Memory B cell (primary cell): Measurements from ENCODE around the gene PSG1.
"Not testable (repeated sequence)": the region's sequence is repeated elsewhere in the genome, so short reads cannot be mapped to it uniquely, and the experiment has no call there.

Experiments
- ATAC-seq: fragments of 150-1000 bp; cut with Tn5 transposase; 2 replicates; pipeline ENCODE4 v1.10.0; 2021; ENCODE audit warnings: low read depth, mild to moderate bottlenecking, moderate library complexity
- DNase-seq, 2 donors: peaks; one replicate each; pipeline ENCODE4 v3.0.0; 2022; ENCODE audit warnings: low spot score in 2 of 2
- H3K27ac Mint-ChIP-seq: one replicate; pipeline ENCODE4 v1.8.0; 2022; ENCODE audit warnings: mild to moderate bottlenecking, moderate library complexity, mixed read lengths
- H3K27me3 Mint-ChIP-seq: one replicate; pipeline ENCODE4 v1.8.0; 2022; ENCODE audit warnings: mixed read lengths
- H3K36me3 Mint-ChIP-seq: one replicate; pipeline ENCODE4 v1.8.0; 2022; ENCODE audit warnings: mild to moderate bottlenecking, mixed read lengths
- H3K4me1 Mint-ChIP-seq: one replicate; pipeline ENCODE4 v1.8.0; 2022; ENCODE audit warnings: mixed read lengths
- H3K4me3 Mint-ChIP-seq: one replicate; pipeline ENCODE4 v1.8.0; 2022; ENCODE audit warnings: mild to moderate bottlenecking, moderate library complexity, mixed read lengths
- H3K9me3 Mint-ChIP-seq: one replicate; pipeline ENCODE4 v1.8.0; 2022; ENCODE audit warnings: mixed read lengths

Gene PSG1

DNA sequence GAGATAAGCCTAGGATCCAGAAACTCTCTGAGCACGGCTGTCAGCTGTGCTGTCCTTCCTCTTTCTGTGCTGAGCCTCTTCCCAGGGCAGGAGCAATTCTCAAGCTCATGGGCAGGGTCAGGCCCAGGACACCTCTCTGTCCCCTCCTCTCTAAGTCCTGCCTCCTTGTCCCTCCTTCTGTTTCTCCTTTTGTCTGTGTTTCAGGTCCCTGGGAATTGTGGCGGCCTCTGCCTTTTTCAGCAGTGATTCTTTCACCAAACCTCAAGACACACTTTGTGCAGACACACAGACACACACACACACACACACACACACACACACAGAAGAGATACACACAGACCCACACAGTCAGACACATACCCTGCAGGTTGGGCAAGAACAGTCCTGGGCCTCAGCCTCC is at the start of gene PSG1:
PSG1 (minus strand) TSS at position 101 of the 400 bp plus-strand sequence. CDS start 132 bp downstream, outside the sequence.
- Mint-ChIP-seq H3K36me3 (no peaks in the 10 kb centered on the region), H3K9me3 (peaks cover 4% of the 10 kb centered on the region), H3K4me3 (no peak within 1 kb of the TSS), H3K27me3 (peaks cover 8% of the 10 kb centered on the region), H3K27ac (no peak within 1 kb of the TSS), H3K4me1 (no peaks in the 10 kb centered on the region)
- DNase-seq (no peak), ATAC-seq (no peak)

DNA sequence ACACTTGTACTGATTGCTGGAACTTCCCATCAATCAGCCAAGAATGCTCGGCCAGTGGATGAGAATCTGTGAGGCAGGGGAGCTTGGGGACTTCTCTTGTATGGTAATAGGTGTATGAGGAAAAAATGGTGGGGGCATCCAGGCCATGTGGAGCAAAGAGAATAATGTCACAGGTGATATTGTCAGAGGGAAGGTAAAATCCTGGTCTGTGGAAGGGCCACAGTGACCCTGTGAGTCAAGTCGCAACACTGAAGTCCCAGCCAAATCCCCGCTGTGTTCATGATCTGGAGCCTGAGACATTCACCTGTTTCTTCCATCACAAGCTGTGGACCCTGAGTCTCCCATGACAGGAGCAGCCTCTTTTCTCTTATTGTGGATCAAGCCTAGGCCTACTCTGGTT is 49.4 kb upstream of the PSG1 start:
- Mint-ChIP-seq H3K4me1 (no peaks in the 10 kb centered on the region), H3K9me3 (no peaks in the 10 kb centered on the region), H3K4me3 (no peak overlapping the region), H3K36me3 (no peaks in the 10 kb centered on the region), H3K27ac (no peak overlapping the region), H3K27me3 (no peaks in the 10 kb centered on the region)
- no peak for DNase-seq
- ATAC-seq = no peak

DNA sequence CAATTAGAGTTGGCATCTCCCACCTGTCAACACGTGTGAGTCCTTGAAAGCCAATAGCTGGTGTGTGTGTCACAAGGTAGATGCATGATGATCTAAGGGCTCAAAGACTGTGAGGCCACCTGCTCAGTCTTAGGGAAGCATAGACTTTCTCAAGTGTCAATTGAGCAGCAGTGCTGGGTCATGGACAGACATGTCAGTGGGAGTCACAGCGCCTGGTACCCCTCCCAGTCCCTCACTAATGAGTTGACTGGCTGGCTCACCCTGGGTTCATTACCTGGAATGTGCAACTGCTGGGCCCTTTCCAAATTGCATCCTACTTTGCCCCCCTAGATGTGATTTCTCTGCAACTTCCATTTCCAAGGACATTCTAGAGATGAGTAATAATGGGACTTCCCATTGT is 47.3 kb upstream of the PSG1 start:
- no peaks in the 10 kb centered on the region for H3K27me3 Mint-ChIP-seq
- H3K9me3 Mint-ChIP-seq = no peaks in the 10 kb centered on the region
- no peak for DNase-seq
- H3K4me3 Mint-ChIP-seq = no peak overlapping the region
- no peak overlapping the region for H3K27ac Mint-ChIP-seq
- H3K4me1 Mint-ChIP-seq = no peaks in the 10 kb centered on the region
- ATAC-seq = no peak
- H3K36me3 Mint-ChIP-seq = no peaks in the 10 kb centered on the region

DNA sequence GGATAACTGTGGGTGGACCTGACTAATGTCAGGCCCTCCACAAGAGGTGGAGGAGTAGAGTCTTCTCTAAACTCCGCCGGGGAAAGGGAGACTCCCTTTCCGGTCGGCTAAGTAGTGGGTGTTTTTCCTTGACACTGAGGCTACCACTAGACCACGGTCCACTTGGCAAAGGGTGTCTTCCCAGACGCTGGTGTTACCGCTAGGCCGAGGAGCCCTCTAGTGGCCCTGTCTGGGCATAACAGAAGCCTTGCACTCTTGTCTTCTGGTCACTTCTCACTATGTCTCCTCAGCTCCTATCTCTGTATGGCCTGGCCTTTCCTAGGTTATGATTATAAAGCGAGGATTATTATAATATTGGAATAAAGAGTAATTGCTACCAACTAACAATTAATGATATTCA is 43.6 kb upstream of the PSG1 start:
- H3K9me3 Mint-ChIP-seq, H3K4me1 Mint-ChIP-seq, H3K27ac Mint-ChIP-seq, H3K4me3 Mint-ChIP-seq, DNase-seq, H3K27me3 Mint-ChIP-seq, H3K36me3 Mint-ChIP-seq, ATAC-seq: not testable (repeated sequence)

DNA sequence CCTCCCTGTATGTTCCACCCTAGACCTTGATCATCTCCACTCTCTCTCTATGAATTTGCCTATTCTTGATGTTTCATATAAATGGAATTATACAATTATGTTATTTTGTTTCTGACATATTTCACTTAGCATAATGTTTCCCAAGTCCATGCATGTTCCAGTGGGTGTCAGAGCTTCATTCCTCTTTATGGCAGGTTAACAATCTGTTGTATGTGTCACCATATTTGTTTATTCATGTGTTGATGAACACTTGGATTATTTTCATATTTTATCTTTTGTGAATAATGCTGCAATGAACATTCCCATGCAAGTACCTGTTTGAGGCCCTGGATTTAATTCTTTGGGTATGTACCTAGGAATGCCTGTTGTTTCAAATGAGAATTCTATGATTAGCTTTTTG is 41.5 kb upstream of the PSG1 start:
- not testable (repeated sequence) for ATAC-seq, H3K27ac Mint-ChIP-seq, H3K27me3 Mint-ChIP-seq, H3K36me3 Mint-ChIP-seq, DNase-seq, H3K4me3 Mint-ChIP-seq, H3K9me3 Mint-ChIP-seq, H3K4me1 Mint-ChIP-seq

DNA sequence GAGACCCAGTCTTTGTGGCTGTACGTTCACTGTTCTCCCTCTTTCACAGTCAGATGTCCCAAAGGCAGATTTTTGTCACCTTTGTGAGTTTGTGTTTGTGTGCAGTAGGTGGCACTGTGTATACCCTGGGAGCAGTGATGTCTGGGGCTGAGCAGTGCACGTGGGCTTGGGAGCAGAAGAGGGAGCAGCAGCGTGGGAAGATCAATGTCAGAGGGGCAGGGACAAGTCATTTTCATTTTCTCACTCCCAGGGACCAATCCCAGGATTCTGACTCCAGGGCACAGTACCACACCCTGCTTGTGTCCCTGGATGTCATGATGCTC is 40.2 kb upstream of the PSG1 start:
- DNase-seq (no peak), ATAC-seq (no peak)
- peaks cover 2% of the 10 kb centered on the region for H3K27me3 Mint-ChIP-seq
- no peak overlapping the region for H3K4me3 Mint-ChIP-seq
- no peaks in the 10 kb centered on the region for H3K4me1 Mint-ChIP-seq
- no peaks in the 10 kb centered on the region for H3K36me3 Mint-ChIP-seq
- no peaks in the 10 kb centered on the region for H3K9me3 Mint-ChIP-seq
- no peak overlapping the region for H3K27ac Mint-ChIP-seq

DNA sequence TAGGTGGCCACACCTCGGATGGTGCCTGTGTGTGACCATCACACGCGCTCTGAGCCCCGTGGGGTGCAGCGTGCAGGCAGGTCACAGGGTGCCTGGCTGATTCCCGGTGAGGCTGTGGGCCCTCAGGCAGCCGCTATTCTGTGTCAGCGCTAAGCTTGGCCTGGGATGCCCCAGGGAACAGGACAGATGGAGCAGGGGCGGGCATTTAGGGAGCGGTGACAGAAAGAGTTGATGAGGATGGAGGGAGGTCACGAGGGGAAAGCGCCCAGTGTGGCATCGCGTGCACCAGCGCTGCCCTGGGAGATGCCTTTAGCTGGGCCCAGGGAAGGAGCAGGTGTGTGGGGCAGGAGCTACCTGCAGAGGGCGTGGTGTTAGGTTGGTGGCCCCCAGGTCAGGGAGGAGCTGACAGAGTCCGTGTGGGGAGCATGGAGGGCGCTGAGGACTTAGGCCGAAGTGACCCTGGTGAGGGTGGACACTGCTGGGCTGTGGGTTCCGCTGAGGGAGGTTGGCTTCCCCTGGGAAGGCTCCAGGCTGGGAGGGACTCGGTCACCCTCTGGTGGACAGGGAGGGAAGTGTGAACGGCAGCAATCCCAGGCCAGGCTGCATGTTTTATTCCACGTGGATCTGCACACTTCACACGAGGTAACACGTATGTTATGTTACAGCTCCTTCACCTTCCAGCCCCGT is 39.7 kb upstream of the PSG1 start:
- not testable (repeated sequence) for H3K27me3 Mint-ChIP-seq, DNase-seq, H3K36me3 Mint-ChIP-seq, H3K4me1 Mint-ChIP-seq, H3K9me3 Mint-ChIP-seq, ATAC-seq, H3K27ac Mint-ChIP-seq, H3K4me3 Mint-ChIP-seq

DNA sequence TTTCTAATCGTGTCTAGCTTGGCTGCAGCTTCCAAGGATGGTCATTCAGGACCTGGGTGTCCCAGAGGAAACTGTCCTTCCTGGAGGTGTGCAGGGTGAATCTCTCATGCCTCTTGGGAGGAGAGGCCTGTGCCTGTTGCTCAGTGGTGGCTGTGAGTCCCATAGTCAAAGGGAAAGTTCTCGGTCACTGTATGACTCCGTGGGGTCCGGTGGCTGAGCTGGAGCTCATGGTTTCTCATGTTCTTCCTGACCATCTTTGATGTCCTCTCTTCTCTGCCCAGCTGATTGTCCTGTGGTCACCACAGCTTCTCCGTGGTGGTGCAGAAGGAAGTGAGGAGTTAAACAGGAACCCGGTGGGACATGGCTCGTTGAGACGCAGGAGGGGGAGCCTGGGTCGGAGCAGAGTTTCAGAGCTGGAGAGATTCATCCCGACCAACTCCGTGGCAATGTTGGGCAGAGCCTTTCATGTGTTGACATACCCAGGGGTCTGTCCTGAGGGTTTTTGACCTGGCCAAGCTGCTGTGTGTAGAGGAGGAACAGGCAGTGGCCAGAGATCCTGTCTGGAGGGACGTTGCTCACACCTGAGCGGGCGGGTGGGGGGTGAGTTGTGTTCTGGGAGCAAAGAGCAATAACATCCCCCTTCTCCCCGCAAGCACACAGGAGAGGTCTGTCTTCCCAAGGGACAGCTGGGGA is 39.0 kb upstream of the PSG1 start:
- H3K4me3 Mint-ChIP-seq, H3K9me3 Mint-ChIP-seq, DNase-seq, ATAC-seq, H3K27me3 Mint-ChIP-seq, H3K36me3 Mint-ChIP-seq, H3K27ac Mint-ChIP-seq, H3K4me1 Mint-ChIP-seq: not testable (repeated sequence)

DNA sequence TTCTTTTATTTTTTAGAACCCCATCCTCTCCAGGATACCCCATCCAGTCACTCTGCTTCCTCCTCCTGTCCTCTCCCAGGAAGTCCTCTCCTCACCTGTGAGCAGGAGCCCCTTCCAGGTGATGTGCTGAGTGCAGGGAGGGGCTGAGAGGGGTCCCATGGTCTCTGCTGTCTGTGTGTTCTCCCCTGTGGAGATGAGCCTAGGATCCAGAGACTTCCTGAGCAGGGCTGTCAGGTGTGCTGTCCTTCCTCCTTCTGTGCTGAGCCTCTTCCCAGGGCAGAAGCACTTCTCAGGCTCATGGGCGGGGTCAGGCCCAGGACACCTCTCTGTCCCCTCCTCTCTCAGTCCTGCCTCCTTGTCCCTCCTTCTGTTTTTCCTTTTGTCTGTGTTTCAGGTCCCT is 38.1 kb upstream of the PSG1 start, which contains the start of gene PSG6:
PSG6 (minus strand) TSS at position 261 of the 400 bp plus-strand sequence; CDS start at position 159, 102 bp downstream.
- not testable (repeated sequence) for H3K4me3 Mint-ChIP-seq, H3K27ac Mint-ChIP-seq, H3K27me3 Mint-ChIP-seq, H3K9me3 Mint-ChIP-seq, ATAC-seq, DNase-seq, H3K36me3 Mint-ChIP-seq, H3K4me1 Mint-ChIP-seq

DNA sequence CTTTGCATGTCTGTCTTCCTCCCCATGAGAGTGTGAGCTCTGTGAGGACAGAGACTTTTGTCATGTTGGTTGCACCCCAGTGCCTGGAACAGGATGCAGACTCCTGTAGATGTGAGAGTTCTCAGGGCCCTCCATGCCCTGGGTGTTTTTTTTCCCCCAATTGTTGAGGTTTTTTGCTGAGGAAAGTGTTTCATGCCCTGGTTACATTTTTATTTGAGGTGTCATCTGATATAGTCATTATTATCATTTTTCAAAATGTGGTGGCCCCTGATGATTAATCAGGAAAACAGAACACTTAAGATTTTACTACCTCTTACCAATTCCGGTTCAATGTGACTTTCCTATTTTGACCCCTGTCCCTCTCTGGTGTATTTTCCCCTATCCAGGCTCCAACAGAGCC is 37.4 kb upstream of the PSG1 start:
- H3K9me3 Mint-ChIP-seq, H3K4me1 Mint-ChIP-seq, H3K27ac Mint-ChIP-seq, H3K27me3 Mint-ChIP-seq, H3K36me3 Mint-ChIP-seq, ATAC-seq, H3K4me3 Mint-ChIP-seq, DNase-seq: not testable (repeated sequence)

DNA sequence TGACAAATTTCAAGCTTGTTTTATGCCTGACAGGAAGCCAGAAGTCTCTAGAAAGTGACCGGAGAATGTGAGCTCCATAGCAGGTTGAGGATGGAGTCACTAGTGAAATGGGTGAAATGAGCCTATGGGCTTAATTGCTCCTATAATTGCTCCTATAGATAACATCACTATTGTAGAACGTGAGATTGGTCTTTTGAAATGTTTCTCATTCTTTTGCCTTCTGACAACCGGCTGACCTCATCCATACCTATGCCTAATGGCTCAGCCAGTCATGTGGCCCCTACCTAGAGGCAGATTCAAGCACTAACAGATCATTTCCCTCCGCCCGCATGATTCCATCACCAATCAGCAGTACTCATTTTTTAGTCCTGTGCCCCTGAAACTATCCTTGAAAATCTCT is 34.0 kb upstream of the PSG1 start:
- not testable (repeated sequence) for DNase-seq, H3K4me3 Mint-ChIP-seq, ATAC-seq, H3K27me3 Mint-ChIP-seq, H3K27ac Mint-ChIP-seq, H3K4me1 Mint-ChIP-seq, H3K36me3 Mint-ChIP-seq, H3K9me3 Mint-ChIP-seq

DNA sequence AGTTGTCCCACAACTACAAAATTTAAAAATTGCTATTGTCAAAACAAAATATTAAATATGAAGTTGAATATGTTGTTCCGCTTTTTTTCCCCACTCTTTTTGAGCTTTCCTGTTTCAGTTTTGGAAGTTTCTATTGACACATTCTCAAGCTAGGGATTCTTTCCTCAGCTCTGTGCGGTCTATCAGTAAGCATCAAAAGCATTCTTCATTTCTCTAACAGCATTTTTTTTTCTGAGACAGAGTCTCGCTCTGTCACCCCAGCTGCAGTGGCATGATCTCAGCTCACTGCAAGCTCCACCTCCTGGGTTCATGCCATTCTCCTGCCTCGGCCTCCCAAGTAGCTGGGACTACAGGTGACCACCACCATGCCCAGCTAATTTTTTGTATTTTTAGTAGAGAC is 33.4 kb upstream of the PSG1 start:
- not testable (repeated sequence) for ATAC-seq, H3K4me3 Mint-ChIP-seq, H3K4me1 Mint-ChIP-seq, H3K9me3 Mint-ChIP-seq, DNase-seq, H3K36me3 Mint-ChIP-seq, H3K27ac Mint-ChIP-seq, H3K27me3 Mint-ChIP-seq

DNA sequence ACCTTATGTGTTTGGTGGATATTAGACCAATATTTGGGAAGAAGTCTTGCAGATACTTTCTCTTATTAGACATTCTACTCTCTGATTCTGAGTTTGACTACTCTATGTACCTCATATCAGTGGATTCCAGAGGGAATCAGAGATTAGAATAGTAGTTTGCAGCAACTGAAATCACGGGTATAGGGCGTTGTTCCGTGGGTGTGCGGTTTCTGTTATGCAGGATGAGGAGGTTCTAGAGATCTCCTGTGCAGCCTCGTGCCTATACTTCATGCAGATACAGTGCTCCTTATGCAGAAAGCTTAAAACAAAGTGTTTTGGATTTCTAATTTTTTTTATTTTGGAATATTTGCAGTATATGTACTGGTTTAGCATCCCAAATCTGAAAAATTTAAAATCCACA is 32.2 kb upstream of the PSG1 start:
- not testable (repeated sequence) for H3K4me3 Mint-ChIP-seq, H3K9me3 Mint-ChIP-seq, H3K27ac Mint-ChIP-seq, H3K27me3 Mint-ChIP-seq, H3K36me3 Mint-ChIP-seq, ATAC-seq, H3K4me1 Mint-ChIP-seq, DNase-seq

DNA sequence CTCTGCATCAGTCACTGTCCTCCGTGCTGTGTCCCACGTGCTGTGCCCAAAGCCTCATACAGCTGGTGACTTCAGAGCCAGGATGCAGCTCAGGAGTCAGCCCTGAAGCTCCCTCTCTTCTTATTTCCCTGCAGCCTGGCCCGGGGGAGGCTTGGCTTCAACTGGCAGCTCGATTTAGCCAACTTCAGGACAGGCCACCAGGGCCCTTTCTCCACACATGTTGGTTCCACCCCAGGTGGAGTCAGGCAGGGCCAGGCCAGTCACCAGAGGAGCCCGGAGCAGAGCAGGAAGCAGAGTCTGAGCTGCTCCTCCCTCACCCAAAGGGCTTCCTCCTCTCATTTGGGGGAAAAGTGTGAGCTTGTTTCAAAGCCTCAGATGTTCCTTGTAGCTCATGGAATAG is 26.6 kb upstream of the PSG1 start:
- H3K9me3 Mint-ChIP-seq, H3K36me3 Mint-ChIP-seq, ATAC-seq, DNase-seq, H3K27me3 Mint-ChIP-seq, H3K4me1 Mint-ChIP-seq, H3K4me3 Mint-ChIP-seq, H3K27ac Mint-ChIP-seq: not testable (repeated sequence)

DNA sequence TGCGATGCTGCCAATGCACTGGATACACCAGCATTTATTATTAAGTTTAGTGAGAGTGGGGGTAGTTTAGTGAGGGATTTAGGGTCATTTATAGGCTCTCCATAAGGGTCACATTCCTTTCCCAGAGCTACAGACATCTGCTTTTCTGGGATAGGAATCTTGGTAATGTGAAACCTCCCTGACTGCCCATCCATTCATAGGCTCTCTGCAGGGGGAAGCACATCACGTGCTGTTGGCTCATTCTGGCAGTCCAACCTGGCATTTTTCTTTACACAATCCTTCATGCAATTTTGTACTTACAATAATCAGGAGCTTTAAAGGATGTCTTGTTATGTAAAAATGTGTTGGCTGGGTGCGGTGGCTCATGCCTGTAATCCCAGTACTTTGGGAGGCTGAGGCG is 21.0 kb upstream of the PSG1 start:
- H3K36me3 Mint-ChIP-seq, DNase-seq, H3K4me3 Mint-ChIP-seq, H3K4me1 Mint-ChIP-seq, H3K9me3 Mint-ChIP-seq, H3K27ac Mint-ChIP-seq, H3K27me3 Mint-ChIP-seq, ATAC-seq: not testable (repeated sequence)
